Measurements from ENCODE around the gene STK11. TPM values are rescaled to one million over a fixed set of nuclear protein-coding genes. Genes with fewer than 3 reads are reported as not detected.
A peak's percentile ranks its signal among the peaks of the same experiment; 100 is the strongest.

The STK11 gene
- total RNA-seq, 4 donors from 2014 or later, result 38.0 to 48.4 (median 44.2) TPM

- TF ChIP-seq, protein P1, sequence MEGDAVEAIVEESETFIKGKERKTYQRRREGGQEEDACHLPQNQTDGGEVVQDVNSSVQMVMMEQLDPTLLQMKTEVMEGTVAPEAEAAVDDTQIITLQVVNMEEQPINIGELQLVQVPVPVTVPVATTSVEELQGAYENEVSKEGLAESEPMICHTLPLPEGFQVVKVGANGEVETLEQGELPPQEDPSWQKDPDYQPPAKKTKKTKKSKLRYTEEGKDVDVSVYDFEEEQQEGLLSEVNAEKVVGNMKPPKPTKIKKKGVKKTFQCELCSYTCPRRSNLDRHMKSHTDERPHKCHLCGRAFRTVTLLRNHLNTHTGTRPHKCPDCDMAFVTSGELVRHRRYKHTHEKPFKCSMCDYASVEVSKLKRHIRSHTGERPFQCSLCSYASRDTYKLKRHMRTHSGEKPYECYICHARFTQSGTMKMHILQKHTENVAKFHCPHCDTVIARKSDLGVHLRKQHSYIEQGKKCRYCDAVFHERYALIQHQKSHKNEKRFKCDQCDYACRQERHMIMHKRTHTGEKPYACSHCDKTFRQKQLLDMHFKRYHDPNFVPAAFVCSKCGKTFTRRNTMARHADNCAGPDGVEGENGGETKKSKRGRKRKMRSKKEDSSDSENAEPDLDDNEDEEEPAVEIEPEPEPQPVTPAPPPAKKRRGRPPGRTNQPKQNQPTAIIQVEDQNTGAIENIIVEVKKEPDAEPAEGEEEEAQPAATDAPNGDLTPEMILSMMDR (IDR thresholded peaks at IDR 0.05), result no peak
- DNase-seq (ENCODE audit: low spot score), result no peak
- ATAC-seq (ENCODE audit: low FRiP score), result no peak
Observed at GRCh38 chr19:1257475-1258162, 52.0 kb downstream of the STK11 start.

- DNase-seq (ENCODE audit: low spot score) (no peak), ATAC-seq (ENCODE audit: low FRiP score) (no peak)
- TF ChIP-seq, protein P1 (IDR thresholded peaks at IDR 0.05), result no peak
Observed at GRCh38 chr19:1258163-1258492, 52.5 kb downstream of the STK11 start.

- TF ChIP-seq, protein P1 (IDR thresholded peaks at IDR 0.05), result no peak
- ATAC-seq (ENCODE audit: low FRiP score), result no peak
- DNase-seq (ENCODE audit: low spot score), result no peak
Observed at GRCh38 chr19:1258707-1259205, 53.2 kb downstream of the STK11 start.

GRCh38 chr19:1259206-1259875 lies 53.8 kb downstream of the STK11 start:
- ATAC-seq (ENCODE audit: low FRiP score) (peak; percentile 2), DNase-seq (ENCODE audit: low spot score) (no peak)
- TF ChIP-seq, protein P1 (IDR thresholded peaks at IDR 0.05), result no peak

DNA sequence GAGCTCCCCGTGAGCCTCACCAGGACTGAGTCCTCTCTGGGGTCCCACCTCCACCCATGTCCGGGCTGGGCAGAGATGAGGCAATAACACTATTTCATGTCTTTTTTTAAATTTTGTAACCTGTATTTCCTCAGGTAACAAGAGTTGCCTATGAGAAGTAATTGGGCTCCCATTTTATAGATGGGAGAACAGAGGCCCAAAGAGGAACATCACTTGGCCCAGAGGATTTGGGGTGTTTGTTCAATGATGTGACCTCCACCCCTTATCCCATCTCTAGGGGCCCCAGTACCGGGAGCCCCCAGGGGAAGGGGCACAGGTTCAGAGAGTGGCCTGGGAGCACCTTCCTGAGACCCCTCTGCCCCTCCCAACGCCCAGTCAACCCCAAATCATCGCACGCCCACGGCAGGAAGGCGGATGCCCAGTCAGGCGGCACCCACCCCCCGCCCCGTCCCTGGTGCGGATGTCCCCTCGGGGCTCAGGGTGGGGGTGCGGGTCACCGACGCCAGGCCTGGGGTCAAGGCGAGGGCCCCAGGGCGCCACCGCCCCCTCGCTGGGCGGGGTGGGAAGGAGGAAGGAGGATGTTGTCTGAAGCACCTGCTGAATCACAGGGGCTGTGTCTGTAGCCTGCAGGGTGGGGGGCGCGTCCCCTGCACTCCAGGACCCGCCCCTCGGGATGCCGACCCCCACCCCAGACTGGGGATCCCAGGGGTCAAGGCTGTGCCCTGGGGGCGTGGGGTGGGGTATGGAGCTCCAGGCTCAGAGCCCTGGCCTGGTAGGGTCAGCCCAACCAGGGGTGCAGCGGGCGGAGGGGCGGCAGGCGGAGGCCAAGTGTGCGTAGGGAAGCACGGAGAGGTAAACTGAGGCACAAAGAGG lies 54.5 kb downstream of the STK11 start:
- ATAC-seq (ENCODE audit: low FRiP score) (peak; percentile 1), DNase-seq (ENCODE audit: low spot score) (no peak)
- TF ChIP-seq, protein P1 (IDR thresholded peaks at IDR 0.05), result no peak

DNA sequence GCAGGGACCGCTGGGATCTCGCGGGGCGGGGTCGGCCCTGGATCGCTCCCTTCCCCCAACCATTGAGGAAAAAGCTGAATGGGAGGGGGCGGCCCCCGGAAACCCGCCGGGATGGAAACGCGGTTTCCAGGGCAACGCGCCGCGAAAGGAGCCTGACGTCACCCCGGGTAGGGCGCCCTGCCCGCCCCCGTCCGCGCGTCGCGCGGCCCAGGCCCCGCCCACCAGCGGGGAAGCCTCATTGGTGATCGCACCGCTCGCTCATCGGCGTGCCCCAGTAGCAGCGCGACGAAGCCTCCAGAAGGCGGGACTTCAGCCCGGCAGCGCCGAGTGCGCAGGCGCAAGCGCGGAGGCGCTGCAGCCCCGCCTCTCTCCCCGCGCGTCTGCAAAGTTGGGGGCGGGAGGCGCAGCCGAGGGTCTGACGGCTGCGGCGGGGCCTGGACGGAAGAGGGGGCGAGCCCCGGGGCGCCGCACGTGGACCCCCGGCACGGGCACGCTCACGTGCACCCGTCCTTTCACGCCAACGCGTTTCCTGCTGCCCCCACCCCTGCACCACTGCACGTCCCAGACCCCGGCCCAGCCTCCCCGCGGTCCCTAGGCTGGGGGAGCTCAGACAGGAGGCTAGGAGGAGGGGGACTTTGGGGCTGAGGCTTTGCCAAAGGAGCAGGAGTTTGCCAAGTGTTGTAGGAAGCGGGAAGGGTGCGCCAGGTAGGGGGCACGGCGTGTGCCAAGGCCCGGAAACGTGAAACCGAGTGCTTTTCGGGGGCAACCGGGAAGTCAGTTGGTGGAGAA lies 55.4 kb downstream of the STK11 start:
- DNase-seq (ENCODE audit: low spot score) (peak; percentile 74), ATAC-seq (ENCODE audit: low FRiP score) (peak; percentile 58)
- TF ChIP-seq, protein P1 (IDR thresholded peaks at IDR 0.05), result no peak
